Measurements from ENCODE around the gene KRTAP10-12. TPM values are rescaled to one million over a fixed set of nuclear protein-coding genes. Genes with fewer than 3 reads are reported as not detected.
"Not testable (repeated sequence)": the region's sequence is repeated elsewhere in the genome, so short reads cannot be mapped to it uniquely, and the experiment has no call there.

KRTAP10-12 gene, protein sequence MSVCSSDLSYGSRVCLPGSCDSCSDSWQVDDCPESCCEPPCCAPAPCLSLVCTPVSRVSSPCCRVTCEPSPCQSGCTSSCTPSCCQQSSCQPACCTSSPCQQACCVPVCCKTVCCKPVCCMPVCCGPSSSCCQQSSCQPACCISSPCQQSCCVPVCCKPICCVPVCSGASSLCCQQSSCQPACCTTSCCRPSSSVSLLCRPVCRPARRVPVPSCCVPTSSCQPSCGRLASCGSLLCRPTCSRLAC
- not detected in 2 replicates for total RNA-seq (2014; rRNA removed; shearing (Covaris generic); ENCODE audit: low replicate concordance)

DNA sequence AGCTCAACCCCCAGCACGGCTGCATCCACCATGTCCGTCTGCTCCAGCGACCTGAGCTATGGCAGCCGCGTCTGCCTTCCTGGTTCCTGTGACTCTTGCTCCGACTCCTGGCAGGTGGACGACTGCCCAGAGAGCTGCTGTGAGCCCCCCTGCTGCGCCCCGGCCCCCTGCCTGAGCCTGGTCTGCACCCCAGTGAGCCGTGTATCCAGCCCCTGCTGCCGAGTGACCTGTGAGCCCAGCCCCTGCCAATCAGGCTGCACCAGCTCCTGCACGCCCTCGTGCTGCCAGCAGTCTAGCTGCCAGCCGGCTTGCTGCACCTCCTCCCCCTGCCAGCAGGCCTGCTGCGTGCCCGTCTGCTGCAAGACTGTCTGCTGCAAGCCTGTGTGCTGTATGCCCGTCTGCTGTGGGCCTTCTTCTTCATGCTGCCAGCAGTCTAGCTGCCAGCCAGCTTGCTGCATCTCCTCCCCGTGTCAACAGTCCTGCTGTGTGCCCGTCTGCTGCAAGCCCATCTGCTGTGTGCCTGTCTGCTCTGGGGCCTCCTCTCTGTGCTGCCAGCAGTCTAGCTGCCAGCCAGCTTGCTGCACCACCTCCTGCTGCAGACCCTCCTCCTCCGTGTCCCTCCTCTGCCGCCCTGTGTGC, at the start of gene KRTAP10-12:
Gene KRTAP10-12, plus strand, starts transcription at position 1 of the 639 bp plus-strand sequence. Its CDS starts 30 bp downstream, at position 31.
- not testable (repeated sequence) for H3K4me2 ChIP-seq (ENCODE audit: low read depth, low read length, poor library complexity, severe bottlenecking); H3K4me3 ChIP-seq (ENCODE audit: low read length); H2AFZ ChIP-seq (ENCODE audit: low read length); DNase-seq; H3K27ac ChIP-seq (ENCODE audit: low read length); H3K9me2 ChIP-seq (replicated peaks; ENCODE audit: insufficient read depth, low read length); H3K9ac ChIP-seq (ENCODE audit: low read length); H3K4me1 ChIP-seq (ENCODE audit: low read length); H4K20me1 ChIP-seq (ENCODE audit: insufficient read depth, low read depth, low read length); H3K79me2 ChIP-seq (ENCODE audit: low read length); H3K9me3 ChIP-seq (ENCODE audit: low read length); H3K36me3 ChIP-seq (ENCODE audit: insufficient read depth, low read length); H3K27me3 ChIP-seq (ENCODE audit: low read length)

DNA sequence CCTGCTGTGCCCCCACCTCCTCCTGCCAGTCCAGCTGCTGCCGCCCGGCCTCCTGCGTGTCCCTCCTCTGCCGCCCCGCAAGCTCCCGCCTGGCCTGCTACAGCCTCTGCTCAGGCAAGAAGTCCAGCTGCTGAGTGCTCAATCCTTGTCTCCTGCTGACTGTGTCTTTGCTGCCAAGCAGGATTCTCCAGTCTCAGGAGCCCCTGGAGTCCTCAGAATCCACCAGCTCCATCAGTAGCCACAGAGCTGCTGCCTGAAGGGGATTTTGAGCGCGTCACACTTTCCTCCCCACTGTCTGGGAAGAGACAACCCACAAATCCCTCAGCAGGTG, 49.8 kb upstream of the KRTAP10-12 start:
- peaks cover 5% of the 10 kb centered on the region; the same call in 1 of the 2 replicates for H3K9me3 ChIP-seq (ENCODE audit: low read length)
- H3K9ac ChIP-seq (ENCODE audit: low read length): no peak overlapping the region
- H4K20me1 ChIP-seq (ENCODE audit: insufficient read depth, low read depth, low read length): no peaks in the 10 kb centered on the region
- no peak overlapping the region for H3K27ac ChIP-seq (ENCODE audit: low read length)
- H3K4me3 ChIP-seq (ENCODE audit: low read length): no peak overlapping the region
- DNase-seq: no peak
- no peaks in the 10 kb centered on the region for H3K4me1 ChIP-seq (ENCODE audit: low read length)
- H3K27me3 ChIP-seq (ENCODE audit: low read length): no peaks in the 10 kb centered on the region
- no peaks in the 10 kb centered on the region for H3K36me3 ChIP-seq (ENCODE audit: insufficient read depth, low read length)
- H2AFZ ChIP-seq (ENCODE audit: low read length): no peak overlapping the region
- no peak overlapping the region for H3K4me2 ChIP-seq (ENCODE audit: low read depth, low read length, poor library complexity, severe bottlenecking)
- H3K79me2 ChIP-seq (ENCODE audit: low read length): no peaks in the 10 kb centered on the region
- no peaks in the 10 kb centered on the region for H3K9me2 ChIP-seq (replicated peaks; ENCODE audit: insufficient read depth, low read length)

- DNase-seq: no peak
- Histone ChIP-seq H3K9me3 (ENCODE audit: low read length) (peaks cover 5% of the 10 kb centered on the region; the same call in 1 of the 2 replicates), H3K27me3 (ENCODE audit: low read length) (no peaks in the 10 kb centered on the region), H3K36me3 (ENCODE audit: insufficient read depth, low read length) (no peaks in the 10 kb centered on the region), H3K79me2 (ENCODE audit: low read length) (no peaks in the 10 kb centered on the region), H3K9ac (ENCODE audit: low read length) (no peak overlapping the region), H2AFZ (ENCODE audit: low read length) (no peak overlapping the region), H3K9me2 (replicated peaks; ENCODE audit: insufficient read depth, low read length) (no peaks in the 10 kb centered on the region), H3K4me2 (ENCODE audit: low read depth, low read length, poor library complexity, severe bottlenecking) (no peak overlapping the region), H4K20me1 (ENCODE audit: insufficient read depth, low read depth, low read length) (no peaks in the 10 kb centered on the region), H3K4me3 (ENCODE audit: low read length) (no peak overlapping the region), H3K4me1 (ENCODE audit: low read length) (no peaks in the 10 kb centered on the region), H3K27ac (ENCODE audit: low read length) (no peak overlapping the region)
Measured at GRCh38 chr21:44648557-44649311, 48.2 kb upstream of the KRTAP10-12 start.

- Histone ChIP-seq H4K20me1 (ENCODE audit: insufficient read depth, low read depth, low read length) (no peaks in the 10 kb centered on the region), H2AFZ (ENCODE audit: low read length) (no peak overlapping the region), H3K9me3 (ENCODE audit: low read length) (peaks cover 5% of the 10 kb centered on the region; the same call in 1 of the 2 replicates), H3K79me2 (ENCODE audit: low read length) (no peaks in the 10 kb centered on the region), H3K9me2 (replicated peaks; ENCODE audit: insufficient read depth, low read length) (no peaks in the 10 kb centered on the region), H3K4me3 (ENCODE audit: low read length) (no peak overlapping the region), H3K4me2 (ENCODE audit: low read depth, low read length, poor library complexity, severe bottlenecking) (no peak overlapping the region), H3K27ac (ENCODE audit: low read length) (no peak overlapping the region), H3K36me3 (ENCODE audit: insufficient read depth, low read length) (no peaks in the 10 kb centered on the region), H3K4me1 (ENCODE audit: low read length) (no peaks in the 10 kb centered on the region), H3K9ac (ENCODE audit: low read length) (no peak overlapping the region), H3K27me3 (ENCODE audit: low read length) (no peaks in the 10 kb centered on the region)
- DNase-seq: no peak
Measured at GRCh38 chr21:44649521-44650100, 47.4 kb upstream of the KRTAP10-12 start.

DNA sequence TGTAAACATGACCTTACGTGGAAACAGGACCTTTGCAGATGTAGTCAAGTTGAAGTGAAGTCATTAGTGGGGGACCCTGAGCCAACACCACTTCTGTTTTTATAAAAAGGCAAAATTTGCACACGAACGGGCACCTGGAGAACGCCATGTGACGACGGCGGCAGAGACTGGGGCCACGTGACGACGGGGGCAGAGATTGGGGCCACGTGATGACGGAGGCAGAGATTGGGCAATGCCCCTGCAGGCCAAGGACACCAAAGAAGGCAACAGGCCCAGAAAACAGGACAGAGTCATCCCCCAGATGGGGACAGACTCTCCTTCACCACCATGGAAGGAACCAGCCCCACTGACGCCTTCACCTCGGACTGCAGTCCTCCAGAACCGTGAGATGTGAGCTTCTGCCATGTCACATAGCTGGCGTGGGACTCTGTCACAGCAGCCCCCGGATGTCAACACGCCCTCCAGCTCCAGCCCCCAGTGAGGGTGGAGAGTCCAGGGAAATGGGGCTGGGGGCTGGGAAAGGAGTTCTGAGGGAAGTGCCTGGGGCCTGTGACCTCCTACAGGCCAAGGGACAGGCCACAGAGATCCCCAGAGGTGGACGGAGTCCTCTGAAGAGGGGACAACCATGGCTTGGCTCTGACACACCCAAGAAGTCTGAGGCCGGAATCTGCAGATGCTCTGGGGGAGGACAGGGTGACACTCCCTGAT, 46.6 kb upstream of the KRTAP10-12 start:
- Histone ChIP-seq H3K9me2 (replicated peaks; ENCODE audit: insufficient read depth, low read length) (no peaks in the 10 kb centered on the region), H3K79me2 (ENCODE audit: low read length) (no peaks in the 10 kb centered on the region), H3K4me1 (ENCODE audit: low read length) (no peaks in the 10 kb centered on the region), H4K20me1 (ENCODE audit: insufficient read depth, low read depth, low read length) (no peaks in the 10 kb centered on the region), H3K27ac (ENCODE audit: low read length) (no peak overlapping the region), H3K4me3 (ENCODE audit: low read length) (no peak overlapping the region), H2AFZ (ENCODE audit: low read length) (no peak overlapping the region), H3K27me3 (ENCODE audit: low read length) (no peaks in the 10 kb centered on the region), H3K9ac (ENCODE audit: low read length) (no peak overlapping the region), H3K4me2 (ENCODE audit: low read depth, low read length, poor library complexity, severe bottlenecking) (no peak overlapping the region), H3K36me3 (ENCODE audit: insufficient read depth, low read length) (no peaks in the 10 kb centered on the region), H3K9me3 (ENCODE audit: low read length) (no peaks in the 10 kb centered on the region)
- no peak for DNase-seq

DNA sequence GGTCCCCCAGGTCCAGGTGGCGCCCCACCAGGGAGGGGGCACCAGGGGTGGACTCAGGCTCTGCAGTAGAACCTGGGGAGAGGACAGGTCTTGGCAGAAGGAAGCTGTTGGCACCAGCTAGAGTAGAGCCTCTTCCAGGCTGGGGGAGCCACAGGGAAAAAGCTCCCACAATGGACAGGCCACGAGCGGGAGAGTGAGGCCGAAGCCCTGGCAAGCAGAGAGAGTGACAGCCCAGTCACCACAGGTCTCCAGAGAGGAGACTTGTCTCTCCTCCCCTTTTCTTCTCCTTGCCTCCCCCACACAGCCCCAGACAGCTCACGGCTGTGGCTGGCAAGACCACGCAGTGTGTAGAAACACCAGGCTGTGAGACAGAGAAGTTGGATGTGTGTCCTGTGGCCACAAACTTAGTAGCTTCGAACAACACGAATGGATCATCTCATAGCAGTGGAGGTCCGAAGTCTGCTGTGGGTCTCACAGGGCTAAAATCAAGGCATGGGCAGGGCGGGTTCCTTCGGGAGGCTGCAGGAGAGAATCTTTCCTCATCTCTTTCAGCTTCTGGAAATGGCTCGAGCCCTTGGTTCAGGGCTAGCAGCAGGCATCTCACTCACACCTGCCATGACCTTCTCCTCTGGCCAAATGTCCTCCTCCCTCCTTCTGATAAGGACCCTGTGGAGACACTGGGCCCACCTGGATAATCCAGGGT, 45.8 kb upstream of the KRTAP10-12 start:
- H3K9ac ChIP-seq (ENCODE audit: low read length): no peak overlapping the region
- no peak overlapping the region for H2AFZ ChIP-seq (ENCODE audit: low read length)
- H3K4me1 ChIP-seq (ENCODE audit: low read length): no peaks in the 10 kb centered on the region
- no peaks in the 10 kb centered on the region for H3K27me3 ChIP-seq (ENCODE audit: low read length)
- no peak overlapping the region for H3K4me3 ChIP-seq (ENCODE audit: low read length)
- H3K36me3 ChIP-seq (ENCODE audit: insufficient read depth, low read length): no peaks in the 10 kb centered on the region
- H3K27ac ChIP-seq (ENCODE audit: low read length): no peak overlapping the region
- no peaks in the 10 kb centered on the region for H3K9me2 ChIP-seq (replicated peaks; ENCODE audit: insufficient read depth, low read length)
- no peaks in the 10 kb centered on the region for H4K20me1 ChIP-seq (ENCODE audit: insufficient read depth, low read depth, low read length)
- no peaks in the 10 kb centered on the region for H3K79me2 ChIP-seq (ENCODE audit: low read length)
- no peak overlapping the region for H3K4me2 ChIP-seq (ENCODE audit: low read depth, low read length, poor library complexity, severe bottlenecking)
- H3K9me3 ChIP-seq (ENCODE audit: low read length): no peaks in the 10 kb centered on the region
- no peak for DNase-seq

DNA sequence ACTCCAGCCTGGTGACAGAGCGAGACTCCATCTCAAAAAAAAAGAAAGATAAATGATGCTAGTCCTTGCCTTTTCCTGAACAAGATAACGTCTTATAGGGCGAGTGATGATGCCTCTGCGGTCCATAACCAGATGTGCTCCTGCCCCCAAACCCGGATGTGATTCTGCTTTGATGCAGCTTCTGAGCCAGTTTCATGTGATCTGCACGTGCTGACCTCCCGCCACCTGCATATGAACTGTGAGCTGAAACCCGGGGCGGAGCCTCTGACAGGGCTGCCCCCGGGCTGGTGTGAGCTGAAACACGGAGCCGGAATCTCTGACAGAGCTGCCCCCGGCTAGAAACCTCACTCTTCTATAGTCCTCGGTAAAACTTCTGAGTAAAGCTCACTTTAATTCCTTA, 43.8 kb upstream of the KRTAP10-12 start:
- H3K27ac ChIP-seq (ENCODE audit: low read length): no peak overlapping the region
- H2AFZ ChIP-seq (ENCODE audit: low read length): no peak overlapping the region
- no peak for DNase-seq
- H3K4me3 ChIP-seq (ENCODE audit: low read length): no peak overlapping the region
- no peaks in the 10 kb centered on the region for H3K27me3 ChIP-seq (ENCODE audit: low read length)
- H3K36me3 ChIP-seq (ENCODE audit: insufficient read depth, low read length): no peaks in the 10 kb centered on the region
- no peaks in the 10 kb centered on the region for H3K9me2 ChIP-seq (replicated peaks; ENCODE audit: insufficient read depth, low read length)
- no peaks in the 10 kb centered on the region for H3K4me1 ChIP-seq (ENCODE audit: low read length)
- no peaks in the 10 kb centered on the region for H3K79me2 ChIP-seq (ENCODE audit: low read length)
- H3K4me2 ChIP-seq (ENCODE audit: low read depth, low read length, poor library complexity, severe bottlenecking): no peak overlapping the region
- no peaks in the 10 kb centered on the region for H4K20me1 ChIP-seq (ENCODE audit: insufficient read depth, low read depth, low read length)
- no peak overlapping the region for H3K9ac ChIP-seq (ENCODE audit: low read length)
- H3K9me3 ChIP-seq (ENCODE audit: low read length): no peaks in the 10 kb centered on the region
